Measurements from ENCODE around the gene PUS7.
"Not testable (repeated sequence)": the region's sequence is repeated elsewhere in the genome, so short reads cannot be mapped to it uniquely, and the experiment has no call there.

Gene PUS7, protein sequence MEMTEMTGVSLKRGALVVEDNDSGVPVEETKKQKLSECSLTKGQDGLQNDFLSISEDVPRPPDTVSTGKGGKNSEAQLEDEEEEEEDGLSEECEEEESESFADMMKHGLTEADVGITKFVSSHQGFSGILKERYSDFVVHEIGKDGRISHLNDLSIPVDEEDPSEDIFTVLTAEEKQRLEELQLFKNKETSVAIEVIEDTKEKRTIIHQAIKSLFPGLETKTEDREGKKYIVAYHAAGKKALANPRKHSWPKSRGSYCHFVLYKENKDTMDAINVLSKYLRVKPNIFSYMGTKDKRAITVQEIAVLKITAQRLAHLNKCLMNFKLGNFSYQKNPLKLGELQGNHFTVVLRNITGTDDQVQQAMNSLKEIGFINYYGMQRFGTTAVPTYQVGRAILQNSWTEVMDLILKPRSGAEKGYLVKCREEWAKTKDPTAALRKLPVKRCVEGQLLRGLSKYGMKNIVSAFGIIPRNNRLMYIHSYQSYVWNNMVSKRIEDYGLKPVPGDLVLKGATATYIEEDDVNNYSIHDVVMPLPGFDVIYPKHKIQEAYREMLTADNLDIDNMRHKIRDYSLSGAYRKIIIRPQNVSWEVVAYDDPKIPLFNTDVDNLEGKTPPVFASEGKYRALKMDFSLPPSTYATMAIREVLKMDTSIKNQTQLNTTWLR

DNA sequence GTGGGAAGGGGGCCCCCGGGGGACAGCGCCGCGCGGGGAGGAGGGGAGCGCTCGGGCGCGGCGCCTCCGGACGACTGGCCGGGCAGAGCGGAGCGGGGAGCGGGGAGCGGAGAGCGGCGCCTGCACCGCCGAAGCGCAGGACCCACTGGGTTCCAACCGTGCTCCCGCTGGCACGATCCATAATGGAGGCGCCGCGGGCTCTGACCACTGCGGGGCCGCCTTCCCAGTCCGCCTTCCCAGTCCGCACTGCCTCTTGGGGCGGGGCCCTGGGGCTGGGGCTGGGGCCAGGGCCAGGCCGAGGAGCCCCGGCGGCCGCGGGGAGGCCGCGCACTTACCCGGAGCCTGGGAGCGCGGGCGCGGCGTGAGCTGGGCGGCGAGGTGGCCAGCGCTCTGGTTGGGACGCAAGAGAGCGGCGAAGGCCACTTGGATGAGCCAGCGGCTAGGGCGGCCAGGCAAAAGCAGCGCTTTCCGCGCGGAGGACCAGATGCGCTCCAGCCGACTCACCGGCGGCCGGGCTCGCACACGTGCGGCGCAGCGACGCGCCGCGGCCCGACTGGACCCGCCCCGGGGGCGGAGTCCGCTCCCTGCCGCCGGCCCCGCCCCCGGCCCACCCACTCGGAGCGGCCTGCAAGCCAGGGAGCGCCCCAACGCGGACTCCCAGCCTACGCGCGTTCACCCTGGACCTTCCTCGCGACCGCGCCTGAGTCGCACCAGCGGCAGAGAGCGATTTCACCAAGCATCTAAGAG is at the start of gene PUS7:
PUS7 (minus strand) TSS at position 555 of the 747 bp plus-strand sequence. CDS start 13,759 bp downstream, outside the sequence.
- DNase-seq, result peak; percentile 90

DNA sequence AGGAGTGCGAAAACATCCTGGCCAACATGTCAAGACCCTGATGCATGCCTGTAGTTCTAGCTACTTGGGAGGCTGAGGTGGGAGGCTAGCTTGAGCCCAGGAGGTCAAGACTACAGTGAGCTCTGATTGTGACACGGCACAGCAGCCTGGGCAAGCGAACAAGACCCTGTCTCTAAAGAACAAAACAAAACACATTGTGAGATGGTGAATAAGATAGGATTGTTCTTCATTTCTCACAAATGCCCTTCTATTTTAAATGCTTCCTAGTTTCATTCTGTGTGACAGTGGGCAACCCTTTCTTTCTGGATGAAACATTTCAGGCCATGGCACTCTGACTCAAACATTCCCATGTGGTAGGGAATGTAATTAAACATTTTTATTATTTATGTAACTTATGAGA is 45.8 kb upstream of the PUS7 start:
- DNase-seq, result no peak

DNA sequence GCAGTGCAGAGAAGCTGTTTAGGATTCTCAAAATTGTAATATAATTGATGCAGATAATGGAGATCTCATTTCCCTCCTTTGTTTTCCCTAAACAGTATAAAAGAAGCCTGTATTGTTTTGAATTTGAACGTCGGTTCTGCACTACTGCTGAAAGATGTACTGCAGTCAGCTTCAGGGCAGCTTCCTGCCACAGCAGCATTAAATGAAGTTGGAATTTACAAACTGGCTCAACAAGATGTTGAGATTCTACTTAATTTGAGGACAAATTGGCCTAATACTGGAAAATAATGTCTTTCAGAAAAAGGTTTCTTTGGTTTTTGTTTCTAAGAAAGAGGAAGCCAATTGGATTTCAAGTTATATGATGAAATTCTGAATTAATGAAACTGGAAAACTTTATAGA is 45.0 kb upstream of the PUS7 start:
- DNase-seq, result no peak

DNA sequence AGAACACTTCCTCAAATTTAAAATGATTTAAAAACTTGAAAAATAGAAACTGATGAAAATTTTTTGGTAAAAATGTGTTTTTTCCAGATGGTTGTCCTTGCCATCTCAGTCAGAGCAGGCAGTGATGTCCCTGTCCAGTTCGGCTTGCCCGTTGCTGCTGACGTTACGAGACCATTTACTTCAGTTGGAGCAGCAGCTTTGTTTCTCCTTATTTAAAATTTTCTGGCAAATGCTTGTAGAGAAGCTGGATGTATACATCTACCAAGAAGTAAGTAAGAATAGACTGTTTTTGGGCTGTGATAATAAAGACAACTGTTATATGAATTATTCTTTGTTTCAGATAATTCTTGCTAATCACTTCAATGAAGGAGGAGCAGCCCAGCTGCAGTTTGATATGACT is 43.1 kb upstream of the PUS7 start:
- no peak for DNase-seq

DNA sequence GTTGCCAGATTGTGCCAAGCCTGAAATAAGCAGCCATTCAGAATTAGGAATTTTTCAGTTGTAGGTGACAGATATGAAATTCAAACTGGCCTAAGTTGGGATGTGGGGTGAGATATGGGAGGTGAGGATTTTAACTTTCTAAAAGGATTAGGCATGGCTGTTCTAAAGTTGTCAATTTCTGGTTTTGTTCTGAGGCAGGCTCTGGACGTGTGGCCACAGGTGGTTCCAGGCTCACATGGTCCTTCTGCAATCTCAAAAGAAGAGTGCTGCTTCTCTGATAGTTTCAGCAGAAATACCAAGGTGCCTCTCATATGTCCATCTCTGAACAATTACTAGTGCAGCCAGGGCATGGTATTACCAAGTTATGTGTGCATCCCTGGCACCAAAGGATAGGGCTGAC is 37.9 kb upstream of the PUS7 start:
- no peak for DNase-seq

DNA sequence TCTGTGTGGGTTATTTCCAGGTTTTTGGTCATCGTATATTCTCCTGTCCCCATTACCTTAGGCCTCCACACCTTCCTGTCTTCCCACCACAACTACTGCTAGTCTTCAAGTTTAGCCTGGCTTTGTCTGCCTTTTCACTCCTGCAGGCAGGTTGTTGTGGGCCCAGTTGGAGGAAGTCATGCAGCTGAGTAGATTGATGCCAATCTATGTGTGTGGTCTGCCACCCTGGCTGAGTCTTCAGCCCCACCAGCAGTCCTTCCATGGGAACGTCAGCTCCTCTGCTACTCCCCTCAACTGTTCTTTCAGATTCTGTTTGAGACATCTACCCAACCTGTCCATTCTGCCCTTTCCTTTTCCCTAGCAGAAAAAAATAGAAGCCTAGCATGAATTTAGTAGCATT is 16.3 kb upstream of the PUS7 start:
- no peak for DNase-seq

DNA sequence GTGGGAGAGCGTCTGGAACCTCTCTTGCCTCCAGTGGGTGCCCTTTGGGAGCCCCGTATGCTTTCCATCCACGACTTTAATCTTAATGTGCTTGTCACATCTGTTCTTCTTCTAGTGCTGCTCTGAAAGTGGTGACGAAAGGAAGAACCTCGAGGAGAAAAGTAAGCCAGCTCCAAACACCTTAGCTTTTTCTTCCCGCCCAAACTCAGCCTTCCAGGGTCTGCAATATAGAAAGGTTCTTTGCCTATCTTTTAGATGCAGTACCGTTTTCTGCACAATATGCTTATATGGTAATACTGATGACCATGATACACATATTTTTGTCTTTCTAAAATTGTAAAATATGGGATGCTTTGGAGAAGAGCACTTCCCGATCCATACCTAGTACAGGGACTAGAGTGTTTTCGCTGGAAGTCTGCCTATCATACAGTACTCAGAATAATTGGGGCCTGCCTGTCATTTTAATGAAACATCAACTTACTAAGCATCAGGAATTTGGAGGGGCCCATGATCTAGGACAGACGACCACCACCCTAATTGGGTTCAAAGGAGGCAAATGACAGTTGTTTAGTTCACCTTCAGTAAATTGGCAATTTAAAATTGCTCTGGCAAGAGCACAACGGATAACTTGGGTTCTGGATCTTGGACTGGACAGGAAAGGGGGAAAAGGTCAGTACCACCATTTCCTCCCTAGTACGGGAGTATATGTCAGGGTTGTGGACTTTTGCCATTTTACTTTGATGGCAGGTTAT is 10.8 kb upstream of the PUS7 start:
- DNase-seq, result no peak

DNA sequence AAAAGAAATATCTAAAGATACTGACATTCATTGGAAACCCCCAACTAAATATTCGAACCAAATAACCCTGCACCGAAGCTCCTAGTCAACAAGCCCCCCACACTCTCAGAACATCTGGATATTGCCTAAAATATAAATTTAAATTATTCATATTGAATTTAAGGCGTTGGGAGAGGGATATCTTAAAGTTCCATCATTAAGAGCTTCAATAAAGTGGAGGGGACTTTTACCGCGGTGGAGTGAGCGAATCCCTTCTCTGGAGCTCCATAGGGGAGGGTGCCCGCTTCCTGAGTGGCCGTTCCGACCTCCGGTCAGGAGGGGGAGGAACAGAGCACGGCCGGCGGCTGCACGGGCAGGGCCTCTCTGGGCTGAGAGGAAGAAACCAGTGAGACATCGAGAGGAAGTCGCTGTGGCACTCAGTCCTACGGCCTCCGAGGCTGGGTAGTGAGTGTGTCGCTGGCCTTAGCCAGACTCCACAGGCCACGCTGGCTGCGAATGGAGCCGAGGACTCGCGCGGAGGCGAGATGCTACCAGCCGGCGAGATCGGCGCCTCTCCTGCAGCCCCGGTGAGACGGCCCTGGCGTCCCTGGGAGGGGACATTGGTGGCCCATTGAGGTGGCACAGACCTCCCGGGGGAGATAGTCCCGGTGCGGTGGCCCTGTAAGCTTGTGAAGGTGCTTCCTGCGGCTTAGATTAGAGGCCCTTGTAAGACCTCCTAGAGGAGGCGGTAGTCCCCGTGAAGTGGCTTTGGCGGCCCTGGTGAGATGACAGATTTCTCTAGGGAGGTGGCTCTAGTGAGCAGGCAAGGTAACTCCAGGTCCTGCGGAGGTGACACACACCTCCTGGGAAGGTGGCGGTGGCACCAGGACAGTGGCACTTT is 10.0 kb upstream of the PUS7 start, which contains the start of gene RINT1:
RINT1 (plus strand) TSS at position 410 of the 880 bp plus-strand sequence; CDS start at position 525, 115 bp downstream.
- peak; percentile 88 for DNase-seq

DNA sequence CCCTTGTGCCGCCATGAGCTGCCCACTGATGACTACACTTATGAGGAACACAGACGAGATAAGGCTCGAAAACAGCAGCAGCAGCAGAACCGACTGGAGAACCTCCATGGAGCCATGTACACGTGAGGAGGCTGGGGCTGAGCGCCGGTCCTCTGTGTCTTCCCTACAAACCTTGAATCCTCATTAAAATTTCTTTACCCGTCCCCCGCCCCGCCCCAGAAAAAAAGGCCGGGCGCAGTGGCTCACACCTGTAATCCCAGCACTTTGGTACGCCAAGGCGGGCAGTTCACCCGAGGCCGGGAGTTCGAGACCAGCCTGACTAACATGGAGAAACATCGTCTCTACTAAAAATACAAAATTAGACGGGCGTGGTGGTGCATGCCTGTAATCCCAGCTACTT is 8.5 kb upstream of the PUS7 start:
- no peak for DNase-seq

DNA sequence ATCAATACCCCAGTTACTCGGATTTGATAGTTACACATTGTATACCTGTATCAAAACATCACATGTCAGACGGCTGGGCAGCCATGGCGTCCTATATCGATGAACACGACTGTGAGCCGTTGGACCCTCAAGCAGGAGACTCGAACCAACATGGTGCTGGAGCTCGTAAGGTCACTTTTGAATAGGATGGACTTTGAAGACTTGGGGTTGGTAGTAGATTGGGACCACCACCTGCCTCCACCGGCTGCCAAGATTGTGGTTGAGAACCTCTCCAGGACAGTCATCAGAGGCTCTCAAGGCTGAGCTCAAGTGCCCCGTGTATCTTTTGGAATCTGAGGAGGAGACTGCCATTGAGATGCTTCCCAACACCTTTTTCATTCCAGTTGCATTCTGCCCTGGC is 8.1 kb upstream of the PUS7 start:
- DNase-seq, result no peak

DNA sequence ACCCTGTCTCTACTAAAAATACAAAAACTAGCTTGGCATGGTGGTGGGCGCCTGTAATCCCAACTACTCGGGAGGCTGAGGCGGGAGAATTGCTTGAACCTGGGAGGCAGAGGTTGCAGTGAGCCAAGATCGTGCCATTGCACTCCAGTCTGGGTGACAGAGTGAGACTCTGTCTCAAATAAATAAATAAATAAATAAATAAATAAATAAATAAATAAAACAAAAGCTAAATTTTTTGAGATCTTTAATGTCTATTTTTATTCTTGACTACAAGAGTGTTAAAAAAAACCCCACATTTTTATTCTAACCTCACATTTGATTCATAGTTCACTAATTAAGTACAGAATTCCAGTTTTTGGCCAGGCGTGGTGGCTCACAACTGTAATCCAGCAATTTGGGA is 5.7 kb upstream of the PUS7 start:
- DNase-seq, result not testable (repeated sequence)

DNA sequence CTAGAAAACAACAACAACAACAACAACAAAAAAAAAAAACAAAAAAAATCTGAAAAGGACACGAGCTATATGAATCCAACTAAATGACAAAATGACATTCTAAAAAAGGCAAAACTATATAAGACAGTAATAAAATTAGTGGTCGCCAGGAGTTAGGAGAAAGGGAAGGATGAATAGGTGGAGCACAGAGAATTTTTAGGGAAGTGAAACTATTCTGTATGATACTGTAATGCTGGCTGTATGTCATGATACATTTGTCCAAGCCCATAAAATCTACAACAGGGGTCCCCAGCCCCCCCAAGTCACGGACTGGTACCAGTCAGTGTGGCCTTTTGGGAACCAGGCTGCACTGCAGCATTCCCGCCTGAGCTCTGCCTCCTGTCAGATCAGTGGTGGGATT is 2.8 kb upstream of the PUS7 start:
- no peak for DNase-seq

DNA sequence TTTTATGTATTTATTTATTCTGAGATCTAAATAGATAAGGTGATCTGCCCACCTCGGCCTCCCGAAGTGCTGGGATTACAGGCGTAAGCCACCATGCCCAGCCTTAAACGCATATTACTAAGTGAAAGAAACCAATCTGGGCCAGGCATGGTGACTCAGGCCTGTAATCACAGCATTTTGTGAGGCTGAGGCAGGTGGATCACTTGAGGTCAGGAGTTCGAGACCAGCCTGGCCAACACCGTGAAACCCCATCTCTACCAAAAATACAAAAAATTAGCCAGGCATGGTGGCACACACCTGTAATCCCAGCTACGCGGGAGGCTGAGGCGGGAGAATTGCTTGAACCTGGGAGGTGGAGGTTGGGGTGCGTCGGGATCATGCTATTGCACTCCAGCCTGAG is 2.4 kb upstream of the PUS7 start:
- not testable (repeated sequence) for DNase-seq

DNA sequence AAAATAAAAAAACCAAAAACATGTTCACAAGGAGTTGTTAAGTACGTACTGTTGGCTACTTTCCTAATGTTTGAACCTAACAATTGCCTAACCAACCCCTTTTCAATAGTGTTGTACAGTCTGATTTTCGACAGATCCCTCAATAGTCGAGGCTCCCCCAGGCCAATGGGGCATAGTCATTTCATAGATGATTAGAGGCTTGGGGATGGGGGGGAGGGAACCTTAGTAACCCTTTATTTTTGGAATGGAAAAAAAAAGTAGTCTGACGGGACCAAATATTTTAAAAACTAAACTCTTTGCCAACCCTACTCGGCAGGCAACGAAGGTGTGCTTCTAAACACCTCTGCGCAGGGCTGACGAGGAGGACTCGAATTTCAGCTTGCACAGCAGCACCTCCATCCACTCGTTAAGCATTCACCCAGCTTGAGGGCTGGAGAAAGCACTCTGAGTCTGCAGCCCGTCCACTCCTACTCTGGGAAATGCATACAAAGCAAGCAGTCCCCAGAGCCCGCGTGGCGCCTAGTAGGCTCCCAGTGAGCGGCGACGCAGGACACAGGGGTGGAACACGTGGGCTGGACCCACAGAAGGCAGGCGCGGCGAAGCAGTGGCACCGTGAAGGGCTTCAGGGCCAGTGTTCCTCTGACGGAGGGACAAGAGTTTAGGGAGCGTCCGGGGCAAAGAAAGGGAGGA is 899 bp downstream of the PUS7 start:
- peak; percentile 49 for DNase-seq

DNA sequence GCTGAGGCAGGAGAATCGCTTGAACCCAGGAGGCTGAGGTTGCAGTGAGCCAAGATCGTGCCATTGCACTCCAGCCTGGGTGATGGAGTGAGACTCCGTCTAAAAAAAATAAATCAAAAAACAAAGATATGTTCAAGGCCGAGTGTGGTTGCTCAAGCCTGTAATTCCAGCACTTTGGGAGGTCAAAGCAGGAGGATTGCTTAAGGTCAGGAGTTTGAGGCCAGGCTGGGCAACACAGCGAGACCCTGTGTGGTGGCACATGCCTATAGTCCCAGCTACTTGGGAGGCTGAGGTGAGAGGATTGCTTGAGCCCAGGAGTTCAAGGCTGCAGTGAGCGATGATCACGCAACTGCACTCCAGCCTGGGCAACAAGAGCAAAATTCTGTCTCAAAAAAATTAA is 1.5 kb downstream of the PUS7 start:
- not testable (repeated sequence) for DNase-seq

DNA sequence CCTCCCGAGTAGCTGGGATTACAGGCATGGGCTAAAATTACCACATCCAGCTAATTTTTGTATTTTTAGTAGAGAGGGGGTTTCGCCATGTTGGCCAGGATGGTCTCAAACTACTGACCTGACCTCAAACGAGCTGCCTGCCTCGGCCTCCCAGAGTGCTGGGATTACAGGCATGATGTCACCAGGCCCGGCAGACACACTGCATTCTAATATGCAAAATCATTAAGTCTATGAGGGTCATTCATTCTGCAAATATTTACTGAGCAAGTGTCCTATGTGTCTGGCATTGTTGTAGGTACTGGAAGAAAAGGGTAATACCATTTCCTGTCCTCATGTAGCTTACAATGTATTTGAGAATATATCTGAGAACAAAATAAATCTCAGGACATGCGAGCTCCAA is 2.7 kb downstream of the PUS7 start:
- no peak for DNase-seq

DNA sequence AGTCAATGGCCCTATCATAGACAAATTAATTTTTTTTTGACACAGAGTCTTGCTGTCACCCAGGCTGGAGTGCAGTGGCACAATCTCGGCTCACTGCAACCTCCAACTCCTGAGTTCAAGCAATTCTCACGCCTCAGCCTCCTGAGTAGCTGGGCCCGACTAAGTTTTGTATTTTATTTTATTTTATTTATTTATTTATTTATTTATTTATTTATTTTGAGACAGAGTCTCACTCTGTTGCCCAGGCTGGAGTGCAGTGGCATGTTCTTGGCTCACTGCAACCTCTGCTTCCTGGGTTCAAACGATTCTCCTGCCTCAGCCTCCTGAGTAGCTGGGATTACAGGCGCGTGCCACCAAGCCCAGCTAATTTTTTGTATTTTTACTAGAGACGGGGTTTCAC is 6.5 kb downstream of the PUS7 start:
- not testable (repeated sequence) for DNase-seq

DNA sequence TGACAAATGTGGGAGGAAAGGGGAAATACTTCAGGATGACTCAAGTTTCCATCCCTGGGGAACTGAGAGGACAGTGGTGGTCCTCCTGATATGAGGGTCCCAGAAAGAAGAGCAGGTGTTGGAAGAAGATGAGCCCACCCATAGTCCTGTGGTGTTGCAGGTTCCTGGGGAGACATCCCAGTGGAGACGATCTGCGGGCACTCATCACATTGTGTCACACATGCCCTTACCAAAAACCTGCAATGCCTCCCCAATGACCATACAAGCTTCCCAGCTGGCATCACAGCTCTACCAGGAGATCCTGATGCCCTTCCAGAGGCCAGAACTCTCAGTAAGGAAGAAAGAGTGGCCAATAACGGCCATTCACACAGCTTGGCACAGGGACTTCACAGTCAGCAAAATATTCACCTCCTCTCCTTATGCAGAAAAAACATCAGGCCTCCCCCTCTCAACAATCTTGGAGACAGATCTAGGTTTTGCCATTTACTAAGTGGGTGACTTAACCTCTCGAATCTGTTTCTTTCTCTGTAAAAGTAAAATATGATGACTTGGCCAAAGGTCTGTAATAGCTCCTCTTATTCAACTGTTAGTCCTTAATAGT is 9.0 kb downstream of the PUS7 start:
- DNase-seq, result no peak

DNA sequence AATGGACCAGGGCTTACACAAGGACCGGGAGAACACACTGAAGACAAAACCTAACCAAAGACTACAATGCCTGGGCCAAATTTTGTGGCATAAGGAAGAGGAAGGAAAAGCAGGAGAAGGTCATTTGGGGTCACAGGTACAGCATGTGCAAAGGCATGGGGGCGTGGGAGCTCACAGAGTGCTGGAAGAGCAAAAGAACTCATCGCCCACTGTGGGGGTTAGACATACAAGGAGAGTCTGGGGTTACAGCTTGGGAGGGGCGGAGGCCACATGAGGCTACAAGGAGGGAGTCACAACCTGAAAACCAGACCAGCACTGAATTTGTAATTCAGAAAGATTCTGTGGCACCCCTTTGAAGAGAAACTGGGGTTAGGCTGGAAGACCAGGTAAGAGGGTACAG is 9.7 kb downstream of the PUS7 start:
- DNase-seq, result no peak

DNA sequence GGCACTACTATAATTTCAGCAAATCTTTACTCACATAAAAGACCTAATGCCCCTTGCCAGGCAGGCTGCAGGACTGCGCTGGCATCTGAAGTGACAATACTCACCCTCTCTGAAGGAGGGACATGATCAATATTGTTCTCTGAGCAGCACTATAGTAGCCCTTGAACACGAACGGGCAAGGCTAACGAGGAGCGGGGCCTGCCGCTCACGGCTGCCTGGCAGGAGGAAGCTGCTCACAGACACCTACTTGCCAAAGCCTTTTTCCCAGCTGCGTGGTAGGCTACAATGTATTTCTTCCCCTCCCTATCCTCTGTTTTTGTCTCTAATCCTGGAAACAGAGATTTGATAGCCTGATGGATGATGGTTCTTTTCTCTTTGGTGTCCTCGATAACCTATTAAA is 19.9 kb downstream of the PUS7 start:
- no peak for DNase-seq

DNA sequence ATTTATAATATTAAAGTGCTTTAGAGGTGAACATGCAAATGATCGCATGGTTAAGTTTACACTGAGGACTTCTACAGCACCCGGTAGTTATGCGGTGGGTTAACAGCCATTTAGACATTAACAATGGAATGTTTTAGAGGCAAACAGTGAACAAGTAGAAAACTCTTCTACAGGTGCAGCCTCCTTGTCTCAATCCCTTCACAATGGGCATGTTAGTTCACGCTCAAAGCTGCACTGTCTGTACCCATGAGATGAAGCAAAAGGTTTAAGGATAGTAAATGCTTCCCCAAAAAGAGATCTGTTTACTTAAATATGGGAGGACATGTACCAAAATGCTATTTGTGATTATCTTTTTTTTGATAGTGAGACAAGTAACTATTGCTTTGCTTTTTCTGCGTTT is 25.1 kb downstream of the PUS7 start:
- DNase-seq, result no peak
